Omental fat pad (tissue), 4 donors: Measurements from ENCODE around the gene OR4N2. TPM values are rescaled to one million over a fixed set of nuclear protein-coding genes. Genes with fewer than 3 reads are reported as not detected.
"Not testable (repeated sequence)": the region's sequence is repeated elsewhere in the genome, so short reads cannot be mapped to it uniquely, and the experiment has no call there.

Source experiments
- ATAC-seq: fragments of 150-250 bp; one replicate; pipeline ENCODE4 v1.9.1; 2016; ENCODE audit warnings: mild to moderate bottlenecking, moderate library complexity; ENCODE audit not compliant: low FRiP score
- DNase-seq: peaks from one replicate; pipeline ENCODE4 v3.0.0-alpha.2; 2019; ENCODE audit warnings: low spot score
- CTCF ChIP-seq, 3 donors: fragments of 450-650 bp; IDR thresholded peaks; one replicate each; pipeline ENCODE4 v1.5.1; 2016 to 2017; ENCODE audit warnings: antibody characterized with exemption in 3 of 3, mild to moderate bottlenecking in 3 of 3, moderate library complexity in 2 of 3
- total RNA-seq, 4 donors: library from RNA; depleted of rRNA; stranded (reverse); fragments of >200 nt; gene quantifications; one replicate each; pipeline ENCODE4 v1.1.0, GENCODE V29; 2016

OR4N2 gene
- total RNA-seq, result under 1 TPM in 1 of 4 donors, not detected in 3; 0.09 TPM

DNA sequence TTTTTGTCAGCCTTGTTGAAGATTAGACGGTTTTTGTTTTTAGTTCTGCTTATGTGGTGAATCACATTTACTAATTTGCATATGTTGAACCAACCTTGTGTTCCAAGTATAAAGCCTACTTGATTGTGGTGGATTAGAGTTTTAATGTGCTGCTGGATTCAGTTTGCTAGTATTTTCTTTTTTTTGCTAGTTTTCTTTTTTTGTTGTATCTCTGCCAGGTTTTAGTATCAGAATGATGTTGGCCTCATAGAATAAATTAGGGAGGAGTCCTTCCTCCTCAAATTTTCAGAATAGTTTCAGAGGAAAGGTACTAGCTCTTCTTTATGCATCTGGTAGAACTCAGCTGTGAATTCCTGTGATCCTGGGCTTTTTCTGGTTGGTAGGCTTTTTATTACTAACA lies at the start of gene OR4N2:
Gene OR4N2 (plus strand): TSS at position 301 of the 400 bp plus-strand sequence. CDS start 23,679 bp downstream, outside the sequence.
- not testable (repeated sequence) for ATAC-seq

DNA sequence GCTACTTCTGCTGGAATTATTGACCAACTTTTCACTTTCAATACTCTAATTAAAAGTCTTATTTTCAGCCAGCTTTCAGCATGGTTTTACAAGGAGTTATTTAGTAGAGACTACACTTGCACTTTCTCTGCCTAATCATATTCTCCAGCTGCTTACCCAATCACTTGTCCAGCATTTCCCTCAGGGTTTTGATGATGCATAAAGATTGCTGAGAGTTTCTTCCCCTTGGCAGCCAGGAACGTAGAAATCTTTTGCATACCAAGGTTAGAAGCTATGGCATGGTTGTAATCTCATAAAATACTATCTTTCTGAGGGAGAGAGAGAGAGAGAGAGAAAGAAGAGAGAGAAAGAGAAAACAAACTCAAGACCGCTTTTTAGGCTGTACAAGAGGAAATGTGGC lies 49.4 kb upstream of the OR4N2 start:
- ATAC-seq (peak; percentile 51), DNase-seq (no peak)
- no peak for TF ChIP-seq CTCF (IDR thresholded peaks at IDR 0.05)

More for the DNA sequence above, at the start of gene OR4N2:
- not testable (repeated sequence) for DNase-seq

DNA sequence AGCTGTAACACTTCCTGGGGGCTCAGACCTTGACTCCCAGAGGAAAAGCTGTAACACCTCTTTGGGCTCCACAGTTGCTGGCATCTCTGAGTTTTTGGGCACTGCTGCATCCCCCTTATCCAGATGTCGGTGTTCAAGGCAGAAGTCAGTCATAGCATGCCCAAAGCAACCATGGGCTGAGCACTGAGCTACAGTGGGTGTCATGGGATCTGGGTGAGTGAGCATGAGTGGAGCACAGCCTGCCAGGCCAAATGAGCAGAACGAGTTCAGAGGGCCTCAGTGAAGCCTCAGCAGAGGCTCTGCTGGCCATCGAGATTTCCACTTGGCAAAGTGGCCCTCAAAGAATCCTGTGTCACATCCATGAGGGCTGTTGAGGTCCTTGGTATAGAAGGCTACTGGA lies 32.1 kb upstream of the OR4N2 start:
- ATAC-seq, DNase-seq: not testable (repeated sequence)

DNA sequence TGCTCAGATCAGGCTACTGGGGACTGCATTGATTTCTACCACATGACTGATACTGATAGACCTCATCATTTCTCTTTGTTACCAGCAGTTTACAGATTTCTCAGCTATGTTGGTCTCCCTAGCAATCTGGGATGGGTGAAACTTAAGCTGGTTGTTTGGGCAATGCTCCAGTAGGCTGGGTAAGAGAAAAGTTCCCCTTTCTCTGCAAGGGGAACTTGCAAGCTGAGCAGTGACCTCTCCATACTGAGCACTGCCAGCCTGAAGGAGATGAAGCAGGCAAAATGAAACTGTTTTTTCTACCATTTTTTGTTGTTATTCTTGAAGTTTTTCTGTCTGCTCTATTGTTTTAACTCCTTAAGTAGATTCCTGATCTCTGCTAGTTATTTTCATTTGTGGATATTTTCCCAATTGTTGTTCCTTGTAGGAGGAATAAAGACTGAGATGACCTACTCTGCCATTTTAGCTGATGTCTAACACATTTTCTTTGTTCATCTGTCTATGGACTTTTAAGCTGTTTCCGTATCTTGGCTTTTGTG lies 31.6 kb upstream of the OR4N2 start:
- no peak for TF ChIP-seq CTCF (IDR thresholded peaks at IDR 0.05)
- ATAC-seq, result no peak

GRCh38 chr14:19772454-19772853 lies 31.1 kb upstream of the OR4N2 start:
- not testable (repeated sequence) for ATAC-seq, DNase-seq

More for the DNA sequence above, 31.6 kb upstream of the OR4N2 start:
- DNase-seq, result no peak

DNA sequence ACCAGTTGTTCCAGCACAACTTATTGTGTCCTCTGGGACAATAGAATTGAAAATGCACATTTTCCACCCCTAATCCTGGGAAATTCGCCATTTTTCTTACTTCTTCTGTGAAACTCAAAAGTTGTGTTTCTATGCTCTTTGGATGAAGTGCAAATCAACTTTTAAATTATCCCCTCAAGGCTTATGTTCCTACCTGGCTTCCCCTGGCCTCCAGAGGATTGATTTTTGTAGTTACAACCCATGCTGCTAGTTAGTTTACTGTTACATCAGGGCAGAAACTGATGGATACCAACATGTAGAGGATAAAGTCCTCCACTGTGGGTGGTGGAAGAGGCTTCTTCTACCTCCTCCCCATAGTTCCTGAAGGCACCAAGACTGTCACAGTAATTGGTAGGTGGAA lies 30.4 kb upstream of the OR4N2 start, which contains the start of gene OR4M1:
Gene OR4M1 (plus strand): TSS at position 301 of the 400 bp plus-strand sequence. CDS start 6,819 bp downstream, outside the sequence.
- ATAC-seq, DNase-seq: not testable (repeated sequence)

GRCh38 chr14:19775587-19775986 lies 28.0 kb upstream of the OR4N2 start:
- DNase-seq, result no peak
- TF ChIP-seq CTCF (IDR thresholded peaks at IDR 0.05), result no peak
- no peak for ATAC-seq

DNA sequence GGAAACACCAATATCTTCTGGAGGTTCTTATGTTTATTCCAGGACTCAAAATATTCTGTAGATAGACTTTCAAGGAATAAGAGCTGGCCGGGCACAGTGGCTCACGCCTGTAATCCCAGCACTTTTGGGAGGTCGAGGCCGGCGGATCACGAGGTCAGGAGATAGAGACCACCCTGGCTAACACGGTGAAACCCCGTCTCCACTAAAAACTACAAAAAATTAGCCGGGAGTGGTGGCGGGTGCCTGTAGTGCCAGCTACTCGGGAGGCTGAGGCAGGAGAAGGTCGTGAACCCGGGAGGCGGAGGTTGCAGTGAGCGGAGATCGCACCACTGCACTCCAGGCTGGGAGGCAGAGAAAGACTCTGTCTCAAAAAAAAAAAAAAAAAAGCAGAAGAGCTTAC lies 17.7 kb upstream of the OR4N2 start:
- DNase-seq, ATAC-seq: not testable (repeated sequence)

DNA sequence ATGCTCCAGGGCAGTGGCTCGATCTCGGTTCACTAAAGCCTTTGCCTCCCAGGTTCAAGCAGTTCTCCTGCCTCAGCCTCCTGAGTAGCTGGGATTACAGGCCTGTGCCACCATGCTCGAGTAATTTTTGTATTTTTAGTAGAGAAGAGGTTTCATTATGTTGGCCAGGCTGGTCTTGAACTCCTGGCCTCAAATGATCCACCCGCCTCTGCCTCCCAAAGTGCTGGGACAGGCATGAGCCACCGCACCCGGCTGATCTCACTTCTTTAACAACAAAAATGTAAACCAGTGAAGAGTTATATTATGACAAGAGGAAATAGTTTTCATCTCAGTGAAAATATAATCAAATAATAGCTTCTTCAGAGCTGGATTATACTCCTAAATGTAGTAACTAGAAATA lies 16.3 kb upstream of the OR4N2 start:
- not testable (repeated sequence) for ATAC-seq, DNase-seq

- DNase-seq, ATAC-seq: not testable (repeated sequence)
Observed at GRCh38 chr14:19788150-19788549, 15.4 kb upstream of the OR4N2 start.

DNA sequence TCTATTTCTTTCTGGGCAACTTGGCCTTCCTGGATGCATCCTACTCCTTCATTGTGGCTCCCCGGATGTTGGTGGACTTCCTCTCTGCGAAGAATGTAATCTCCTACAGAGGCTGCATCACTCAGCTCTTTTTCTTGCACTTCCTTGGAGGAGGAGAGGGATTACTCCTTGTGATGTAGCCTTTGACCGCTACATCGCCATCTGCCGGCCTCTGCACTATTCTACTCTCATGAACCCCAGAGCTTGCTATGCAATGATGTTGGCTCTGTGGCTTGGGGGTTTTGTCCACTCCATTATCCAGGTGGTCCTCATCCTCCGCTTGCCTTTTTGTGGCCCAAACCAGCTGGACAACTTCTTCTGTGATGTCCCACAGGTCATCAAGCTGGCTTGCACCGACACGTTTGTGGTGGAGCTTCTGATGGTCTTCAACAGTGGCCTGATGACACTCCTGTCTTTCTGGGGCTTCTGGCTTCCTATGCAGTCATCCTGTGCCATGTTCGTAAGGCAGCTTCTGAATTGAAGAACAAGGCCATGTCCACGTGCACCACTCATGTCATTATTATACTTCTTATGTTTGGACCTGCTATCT lies 7.0 kb upstream of the OR4N2 start:
- not testable (repeated sequence) for ATAC-seq, DNase-seq
